HCT116 (cell line): Measurements from ENCODE around the gene MAP3K20. TPM values are rescaled to one million over a fixed set of nuclear protein-coding genes. Genes with fewer than 3 reads are reported as not detected.

ENCODE experiments used
- ATAC-seq: fragments of 200-7000 bp; cut with Tn5 transposase; 2 replicates; pipeline ENCODE4 v1.9.1; 2020; ENCODE audit warnings: mild to moderate bottlenecking, moderate library complexity
- BruUV-seq: library from RNA; stranded (reverse); fragments of 400-500 nt; replicated peaks from 2 replicates; lab custom pipeline; 2021; lab: Mats Ljungman, UMichigan
- CTCF ChIA-PET: fragments of 300-600 bp; sonication (Branson Sonifier 250); formaldehyde crosslinking; loops from one replicate; lab custom pipeline; 2021; ENCODE audit warnings: antibody characterized with exemption; lab: Charles Lee
- POLR2A ChIA-PET: fragments of 300-600, 350-600 bp; sonication (Branson Sonifier 250); formaldehyde crosslinking; loops from one replicate; lab custom pipeline; 2021; ENCODE audit warnings: antibody characterized with exemption; lab: Charles Lee
- RAD21 ChIA-PET, 2 experiments: fragments of 300-600 bp; sonication (Branson Sonifier 250); formaldehyde crosslinking; loops; one replicate each; lab custom pipeline; 2023; ENCODE audit warnings: low total read pairs in 2 of 2; ENCODE audit not compliant: uncharacterized antibody in 2 of 2, unreplicated experiment in 2 of 2, low non-redundant PET in 1 of 2; lab: Charles Lee
- DNase-seq: peaks from one replicate; pipeline ENCODE4 v3.0.0-alpha.2; 2010; ENCODE audit warnings: low read depth, low spot score
- H2AFZ ChIP-seq: fragments of 200-600 bp; shearing (Covaris generic), sonication (generic); 2 replicates; pipeline ENCODE4 v1.6.1; 2017; ENCODE audit warnings: low read depth, mixed run types, mixed read lengths, antibody characterized with exemption, low read length; ENCODE audit not compliant: poor library complexity, severe bottlenecking
- H3K27ac ChIP-seq: 2 replicates; pipeline ENCODE4 v1.5.1; 2012; ENCODE audit warnings: low read depth, low read length
- H3K27me3 ChIP-seq: fragments of 200-600 bp; sonication (generic); 2 replicates; pipeline ENCODE4 v1.6.1; 2016; ENCODE audit warnings: mixed run types, low read length, mixed read lengths; ENCODE audit not compliant: insufficient read depth
- H3K36me3 ChIP-seq, 2 experiments: fragments of 200-500 bp in 1 of 2; fragments of 200-600 bp in 1 of 2; sonication (Bioruptor generic) in 1 of 2; sonication (generic) in 1 of 2; 2 replicates each; pipeline versions ENCODE4 v1.5.1 to v1.6.1; 2014 to 2016; ENCODE audit warnings: low read length in 2 of 2, inconsistent platforms in 1 of 2, mixed read lengths in 1 of 2, mixed run types in 1 of 2; ENCODE audit not compliant: insufficient read depth in 2 of 2, control insufficient read depth in 1 of 2
- H3K4me1 ChIP-seq, 2 experiments: fragments of 200-600 bp in 1 of 2; sonication (generic) in 1 of 2; 2 replicates each; pipeline versions ENCODE4 v1.5.1 to v1.6.1; 2012 to 2017; ENCODE audit warnings: low read length in 2 of 2, inconsistent platforms in 1 of 2, mild to moderate bottlenecking in 1 of 2, mixed read lengths in 1 of 2, mixed run types in 1 of 2, moderate library complexity in 1 of 2; ENCODE audit not compliant: insufficient read depth in 2 of 2, control insufficient read depth in 1 of 2
- H3K4me2 ChIP-seq: fragments of 200-600 bp; sonication (generic); 2 replicates; pipeline ENCODE4 v1.6.1; 2017; ENCODE audit warnings: mixed run types, low read length, mixed read lengths
- H3K4me3 ChIP-seq, 2 experiments: fragments of 200-600 bp in 1 of 2; sonication (generic) in 1 of 2; replicated peaks in 1 of 2; 2 replicates each; pipeline ENCODE4 v1.5.1; 2011 to 2016; ENCODE audit warnings: low read length in 2 of 2, control low read depth in 1 of 2, low read depth in 1 of 2, mild to moderate bottlenecking in 1 of 2, mixed read lengths in 1 of 2, mixed run types in 1 of 2
- H3K79me2 ChIP-seq: fragments of 200-600 bp; sonication (generic); 2 replicates; pipeline ENCODE4 v1.6.1; 2017; ENCODE audit warnings: mild to moderate bottlenecking, mixed run types, low read length, moderate library complexity, mixed read lengths; ENCODE audit not compliant: insufficient read depth
- H3K9ac ChIP-seq: fragments of 200-600 bp; sonication (generic); 2 replicates; pipeline ENCODE4 v1.6.1; 2016; ENCODE audit warnings: low read length, mixed read lengths
- H3K9me2 ChIP-seq: fragments of 200-600 bp; sonication (generic), shearing (Covaris generic); 2 replicates; pipeline ENCODE4 v1.6.1; 2017; ENCODE audit warnings: mixed run types, mild to moderate bottlenecking, moderate library complexity; ENCODE audit not compliant: insufficient read depth
- H3K9me3 ChIP-seq, 2 experiments: fragments of 200-500 bp in 1 of 2; fragments of 200-600 bp in 1 of 2; sonication (Bioruptor generic) in 1 of 2; sonication (generic) in 1 of 2; 2 replicates each; pipeline ENCODE4 v1.6.1; 2014 to 2017; ENCODE audit warnings: low read length in 2 of 2, mixed read lengths in 2 of 2, inconsistent platforms in 1 of 2, low read depth in 1 of 2, mild to moderate bottlenecking in 1 of 2, mixed run types in 1 of 2, moderate library complexity in 1 of 2; ENCODE audit not compliant: control insufficient read depth in 1 of 2, insufficient read depth in 1 of 2
- H4K20me1 ChIP-seq: fragments of 200-600 bp; sonication (generic), shearing (Covaris generic); 2 replicates; pipeline ENCODE4 v1.6.1; 2017; ENCODE audit warnings: mixed run types, mild to moderate bottlenecking, moderate library complexity; ENCODE audit not compliant: insufficient read depth
- CEBPB ChIP-seq: IDR thresholded peaks from 2 replicates; pipeline ENCODE4 v1.6.1; 2012; ENCODE audit warnings: low read depth
- EGR1 ChIP-seq: IDR thresholded peaks from 2 replicates; pipeline ENCODE4 v1.6.1; 2012; ENCODE audit warnings: low read depth
- ELF1 ChIP-seq: IDR thresholded peaks from 2 replicates; pipeline ENCODE4 v1.6.1; 2012; ENCODE audit warnings: low read depth, borderline replicate concordance
- EZH2 ChIP-seq: fragments of 200-600 bp; sonication (generic); IDR thresholded peaks from 2 replicates; pipeline ENCODE4 v1.6.1; 2017; ENCODE audit warnings: antibody characterized with exemption, mixed run types
- JUND ChIP-seq: IDR thresholded peaks from 2 replicates; pipeline ENCODE4 v1.6.1; 2012
- POLR2A ChIP-seq: IDR thresholded peaks from 2 replicates; pipeline ENCODE4 v1.7.0; 2011; ENCODE audit warnings: borderline replicate concordance; ENCODE audit not compliant: insufficient read depth, insufficient read length; ENCODE audit errors: extremely low read depth
- SRF ChIP-seq: IDR thresholded peaks from 2 replicates; pipeline ENCODE4 v1.6.1; 2012; ENCODE audit warnings: low read depth
- TCF7L2 ChIP-seq: IDR thresholded peaks from 2 replicates; pipeline ENCODE4 v1.7.0; 2011; ENCODE audit warnings: borderline replicate concordance, inconsistent platforms; ENCODE audit not compliant: insufficient read depth, insufficient read length; ENCODE audit errors: extremely low read depth
- ZFX ChIP-seq: fragments of 450-650 bp; IDR thresholded peaks from 2 replicates; pipeline ENCODE4 v1.6.1; 2017
- intact Hi-C: fragments of 100-400 bp; cut with micrococcal nuclease; formaldehyde crosslinking; loops from 2 replicates; pipeline ENCODE4 v1.10.0; 2022
- total RNA-seq: library from RNA; stranded (reverse); gene quantifications from one replicate; pipeline ENCODE4 v1.2.1, GENCODE V29; 2021; ENCODE audit not compliant: unreplicated experiment
- TF ChIP-seq, protein P1 (sequence below): IDR thresholded peaks from 2 replicates; pipeline ENCODE4 v1.6.1; 2012
- TF ChIP-seq, protein P2 (sequence below): IDR thresholded peaks from 2 replicates; pipeline ENCODE4 v1.6.1; 2012
- TF ChIP-seq, protein P3 (sequence below): IDR thresholded peaks from 2 replicates; pipeline ENCODE4 v1.6.1; 2012; ENCODE audit warnings: low read depth
- TF ChIP-seq, protein P4 (sequence below), 3 experiments: fragments of 200-600 bp in 1 of 3; sonication (generic) in 1 of 3; IDR thresholded peaks in 2 of 3; conservative IDR thresholded peaks in 1 of 3; 2 replicates each; pipeline ENCODE4 v1.5.1; 2012 to 2017; ENCODE audit warnings: low read depth in 2 of 3, low read length in 2 of 3, antibody characterized with exemption in 1 of 3, borderline replicate concordance in 1 of 3, control low read depth in 1 of 3, mild to moderate bottlenecking in 1 of 3, mixed read lengths in 1 of 3, mixed run types in 1 of 3, moderate library complexity in 1 of 3; ENCODE audit not compliant: insufficient read depth in 1 of 3

The MAP3K20 gene
- total RNA-seq, 1 experiment from 2014 or later = 40.0 TPM

DNA sequence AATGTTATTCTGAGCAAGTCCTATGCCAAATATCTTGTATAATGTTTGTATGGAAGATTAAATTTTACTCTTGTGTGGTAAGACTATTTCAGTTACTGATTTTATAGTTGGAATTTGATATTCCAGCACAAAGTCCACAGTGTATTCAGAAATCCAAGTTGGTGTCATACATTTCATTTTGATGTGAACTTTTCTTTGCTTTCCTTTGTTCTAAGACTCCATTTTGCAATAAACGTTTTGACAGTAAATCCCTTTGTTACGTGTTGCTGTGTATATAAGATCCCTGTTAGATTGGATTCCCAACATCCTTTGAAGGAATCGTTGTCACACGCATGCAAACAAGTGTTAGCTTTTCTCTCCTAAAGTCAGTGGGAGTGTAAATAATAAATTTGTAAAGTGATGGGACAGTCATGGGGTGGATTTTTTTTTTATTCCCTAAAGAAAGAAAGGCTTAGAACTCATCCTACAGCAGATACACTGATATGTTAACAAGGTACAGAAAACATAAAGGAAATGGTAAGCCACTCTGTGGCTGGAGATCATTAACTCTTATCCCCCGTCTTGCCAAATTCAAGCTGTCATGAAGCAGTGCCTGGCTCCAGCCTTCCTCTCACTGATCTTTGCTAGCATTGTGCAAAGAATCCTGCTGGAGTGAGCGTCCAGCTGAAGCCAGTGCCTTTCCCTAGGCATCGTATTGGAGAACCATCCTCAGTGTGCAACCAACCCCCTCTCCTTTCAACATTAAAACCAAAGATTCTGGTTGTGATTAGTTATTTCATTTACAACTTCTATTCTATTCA is 151.5 kb downstream of the MAP3K20 start:
- Histone ChIP-seq H3K9me2 (no peaks in the 10 kb centered on the region), H4K20me1 (no peaks in the 10 kb centered on the region), H3K4me3 (no peak overlapping the region), H3K27me3 (no peaks in the 10 kb centered on the region), H3K36me3 (no peaks in the 10 kb centered on the region), H3K9ac (no peak overlapping the region), H3K27ac (no peak overlapping the region), H3K79me2 (no peaks in the 10 kb centered on the region), H3K9me3 (no peaks in the 10 kb centered on the region), H3K4me1 (no peaks in the 10 kb centered on the region), H2AFZ (no peak overlapping the region), H3K4me2 (no peak overlapping the region)
- DNase-seq = no peak
- no peak for ATAC-seq
- POLR2A ChIA-PET = no interaction called here
- intact Hi-C loops = no loop called here
- CTCF ChIA-PET = interaction anchor here (1.5 kb wide), 1 partner anchor 200 kb away, joined by 4 read pairs; no protein-coding TSS in a partner anchor
- RAD21 ChIA-PET = no interaction called here
- TF ChIP-seq SRF (no peak), EZH2 (no peak), POLR2A (no peak), ELF1 (no peak), TCF7L2 (no peak), ZFX (no peak), EGR1 (no peak), JUND (no peak), CEBPB (no peak)
- TF ChIP-seq, protein P1, sequence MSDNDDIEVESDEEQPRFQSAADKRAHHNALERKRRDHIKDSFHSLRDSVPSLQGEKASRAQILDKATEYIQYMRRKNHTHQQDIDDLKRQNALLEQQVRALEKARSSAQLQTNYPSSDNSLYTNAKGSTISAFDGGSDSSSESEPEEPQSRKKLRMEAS = no peak
- TF ChIP-seq, protein P2, sequence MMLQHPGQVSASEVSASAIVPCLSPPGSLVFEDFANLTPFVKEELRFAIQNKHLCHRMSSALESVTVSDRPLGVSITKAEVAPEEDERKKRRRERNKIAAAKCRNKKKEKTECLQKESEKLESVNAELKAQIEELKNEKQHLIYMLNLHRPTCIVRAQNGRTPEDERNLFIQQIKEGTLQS = no peak
- TF ChIP-seq, protein P3, sequence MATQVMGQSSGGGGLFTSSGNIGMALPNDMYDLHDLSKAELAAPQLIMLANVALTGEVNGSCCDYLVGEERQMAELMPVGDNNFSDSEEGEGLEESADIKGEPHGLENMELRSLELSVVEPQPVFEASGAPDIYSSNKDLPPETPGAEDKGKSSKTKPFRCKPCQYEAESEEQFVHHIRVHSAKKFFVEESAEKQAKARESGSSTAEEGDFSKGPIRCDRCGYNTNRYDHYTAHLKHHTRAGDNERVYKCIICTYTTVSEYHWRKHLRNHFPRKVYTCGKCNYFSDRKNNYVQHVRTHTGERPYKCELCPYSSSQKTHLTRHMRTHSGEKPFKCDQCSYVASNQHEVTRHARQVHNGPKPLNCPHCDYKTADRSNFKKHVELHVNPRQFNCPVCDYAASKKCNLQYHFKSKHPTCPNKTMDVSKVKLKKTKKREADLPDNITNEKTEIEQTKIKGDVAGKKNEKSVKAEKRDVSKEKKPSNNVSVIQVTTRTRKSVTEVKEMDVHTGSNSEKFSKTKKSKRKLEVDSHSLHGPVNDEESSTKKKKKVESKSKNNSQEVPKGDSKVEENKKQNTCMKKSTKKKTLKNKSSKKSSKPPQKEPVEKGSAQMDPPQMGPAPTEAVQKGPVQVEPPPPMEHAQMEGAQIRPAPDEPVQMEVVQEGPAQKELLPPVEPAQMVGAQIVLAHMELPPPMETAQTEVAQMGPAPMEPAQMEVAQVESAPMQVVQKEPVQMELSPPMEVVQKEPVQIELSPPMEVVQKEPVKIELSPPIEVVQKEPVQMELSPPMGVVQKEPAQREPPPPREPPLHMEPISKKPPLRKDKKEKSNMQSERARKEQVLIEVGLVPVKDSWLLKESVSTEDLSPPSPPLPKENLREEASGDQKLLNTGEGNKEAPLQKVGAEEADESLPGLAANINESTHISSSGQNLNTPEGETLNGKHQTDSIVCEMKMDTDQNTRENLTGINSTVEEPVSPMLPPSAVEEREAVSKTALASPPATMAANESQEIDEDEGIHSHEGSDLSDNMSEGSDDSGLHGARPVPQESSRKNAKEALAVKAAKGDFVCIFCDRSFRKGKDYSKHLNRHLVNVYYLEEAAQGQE = no peak
- TF ChIP-seq, protein P4, sequence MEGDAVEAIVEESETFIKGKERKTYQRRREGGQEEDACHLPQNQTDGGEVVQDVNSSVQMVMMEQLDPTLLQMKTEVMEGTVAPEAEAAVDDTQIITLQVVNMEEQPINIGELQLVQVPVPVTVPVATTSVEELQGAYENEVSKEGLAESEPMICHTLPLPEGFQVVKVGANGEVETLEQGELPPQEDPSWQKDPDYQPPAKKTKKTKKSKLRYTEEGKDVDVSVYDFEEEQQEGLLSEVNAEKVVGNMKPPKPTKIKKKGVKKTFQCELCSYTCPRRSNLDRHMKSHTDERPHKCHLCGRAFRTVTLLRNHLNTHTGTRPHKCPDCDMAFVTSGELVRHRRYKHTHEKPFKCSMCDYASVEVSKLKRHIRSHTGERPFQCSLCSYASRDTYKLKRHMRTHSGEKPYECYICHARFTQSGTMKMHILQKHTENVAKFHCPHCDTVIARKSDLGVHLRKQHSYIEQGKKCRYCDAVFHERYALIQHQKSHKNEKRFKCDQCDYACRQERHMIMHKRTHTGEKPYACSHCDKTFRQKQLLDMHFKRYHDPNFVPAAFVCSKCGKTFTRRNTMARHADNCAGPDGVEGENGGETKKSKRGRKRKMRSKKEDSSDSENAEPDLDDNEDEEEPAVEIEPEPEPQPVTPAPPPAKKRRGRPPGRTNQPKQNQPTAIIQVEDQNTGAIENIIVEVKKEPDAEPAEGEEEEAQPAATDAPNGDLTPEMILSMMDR (IDR thresholded peaks at IDR 0.05 in 2 of 3, conservative IDR thresholded peaks at IDR 0.05 in 1 of 3; ENCODE audit: borderline replicate concordance in 1 of 3, insufficient read depth in 1 of 3, low read depth in 2 of 3, low read length in 2 of 3) = no peak
- BruUV-seq = no TSS peak
